ENCODE data around the gene C19orf44. TPM values are rescaled to one million over a fixed set of nuclear protein-coding genes. Genes with fewer than 3 reads are reported as not detected.
"Not testable (repeated sequence)": the region's sequence is repeated elsewhere in the genome, so short reads cannot be mapped to it uniquely, and the experiment has no call there.

Gene C19orf44
- total and polyA plus RNA-seq, 12 donors, result 3.2 to 12.1 (median 5.6) TPM

- Histone ChIP-seq H3K27ac (no peak overlapping the region), H3K4me3 (no peak overlapping the region), H3K9me3 (replicated peaks in 1 of 3) (no peaks in the 10 kb centered on the region), H3K4me1 (replicated peaks in 1 of 2) (no peaks in the 10 kb centered on the region), H3K36me3 (replicated peaks in 1 of 2) (peaks cover 0 to 13% of the 10 kb centered on the region in 2 donors), H3K27me3 (no peaks in the 10 kb centered on the region)
- WGBS, 4 donors, result 79 to 97% (median 92%) methylated on average over 6 of the region's 6 CpGs
- DNase-seq, result no peak
- intact Hi-C loops (cut with DNase I), result no loop called here
- no peak for TF ChIP-seq CTCF (IDR thresholded peaks at IDR 0.05)
- TF ChIP-seq POLR2A (IDR thresholded peaks at IDR 0.05), result no peak
Observed at GRCh38 chr19:16506961-16507360, 10.8 kb downstream of the C19orf44 start.

- no peaks in the 10 kb centered on the region for H3K27me3 ChIP-seq
- peaks cover 0 to 16% of the 10 kb centered on the region in 2 donors for H3K36me3 ChIP-seq (replicated peaks in 1 of 2)
- DNase-seq, result no peak
- no peak overlapping the region for H3K27ac ChIP-seq
- no peak for TF ChIP-seq CTCF (IDR thresholded peaks at IDR 0.05)
- TF ChIP-seq POLR2A (IDR thresholded peaks at IDR 0.05), result no peak
- no peak overlapping the region for H3K4me3 ChIP-seq
- intact Hi-C loops (cut with DNase I), result no loop called here
- H3K9me3 ChIP-seq (replicated peaks in 1 of 3), result no peaks in the 10 kb centered on the region
- 94 to 97% (median 96%) methylated on average over 5 of the region's 5 CpGs for WGBS, 4 donors
- H3K4me1 ChIP-seq (replicated peaks in 1 of 2), result no peaks in the 10 kb centered on the region
Observed at GRCh38 chr19:16508546-16508945, 12.4 kb downstream of the C19orf44 start.

DNA sequence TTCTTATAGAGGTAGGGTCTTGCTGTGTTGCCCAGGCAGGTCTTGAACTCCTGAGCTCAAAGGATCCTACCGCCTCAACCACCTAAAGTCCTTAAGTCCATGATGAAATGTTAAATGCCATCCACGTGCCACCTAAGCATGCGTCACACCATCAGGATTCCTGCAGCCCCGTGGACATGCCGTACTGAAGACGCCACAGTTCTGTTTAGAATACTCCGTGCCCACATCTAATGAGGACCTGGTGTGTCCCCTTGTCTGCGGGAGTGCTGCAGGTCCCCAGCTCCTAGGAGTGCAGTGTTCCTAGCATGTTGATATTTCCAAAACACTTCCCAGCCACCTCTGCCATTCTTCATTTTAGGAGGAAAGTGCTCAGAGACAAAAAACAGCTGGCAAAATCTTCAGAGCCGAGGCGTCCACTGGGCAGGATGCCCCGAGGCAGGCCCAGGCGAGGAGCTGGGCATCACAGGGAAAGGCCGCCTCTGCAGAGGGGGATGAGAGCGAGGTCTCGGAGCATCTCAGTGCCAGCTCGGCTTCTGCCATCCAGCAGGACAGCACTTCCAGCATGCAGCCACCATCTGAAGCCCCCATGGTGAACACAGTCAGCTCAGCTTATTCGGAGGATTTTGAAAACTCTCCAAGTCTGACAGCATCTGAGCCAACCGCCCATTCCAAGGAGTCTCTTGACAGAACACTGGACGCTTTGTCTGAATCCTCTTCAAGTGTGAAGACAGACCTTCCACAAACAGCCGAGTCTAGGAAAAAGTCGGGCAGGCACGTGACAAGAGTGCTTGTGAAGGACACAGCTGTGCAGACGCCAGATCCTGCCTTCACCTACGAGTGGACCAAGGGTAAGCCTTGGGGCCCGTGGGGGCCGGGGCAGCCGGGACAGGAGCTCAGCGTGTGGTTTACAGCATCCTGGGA lies 13.2 kb downstream of the C19orf44 start:
- Histone ChIP-seq H3K27me3 (no peaks in the 10 kb centered on the region), H3K36me3 (replicated peaks in 1 of 2) (peaks cover 0 to 12% of the 10 kb centered on the region in 2 donors), H3K9me3 (replicated peaks in 1 of 3) (no peaks in the 10 kb centered on the region), H3K27ac (no peak overlapping the region), H3K4me1 (replicated peaks in 1 of 2) (no peaks in the 10 kb centered on the region), H3K4me3 (no peak overlapping the region)
- no peak for TF ChIP-seq POLR2A (IDR thresholded peaks at IDR 0.05)
- intact Hi-C loops (cut with DNase I), result no loop called here
- WGBS, 4 donors, result 73 to 92% (median 80%) methylated on average over 14 to 28 of the region's 28 CpGs
- DNase-seq, result peak in 3 of 7 donors; percentile 36 to 44 (median 42)

DNA sequence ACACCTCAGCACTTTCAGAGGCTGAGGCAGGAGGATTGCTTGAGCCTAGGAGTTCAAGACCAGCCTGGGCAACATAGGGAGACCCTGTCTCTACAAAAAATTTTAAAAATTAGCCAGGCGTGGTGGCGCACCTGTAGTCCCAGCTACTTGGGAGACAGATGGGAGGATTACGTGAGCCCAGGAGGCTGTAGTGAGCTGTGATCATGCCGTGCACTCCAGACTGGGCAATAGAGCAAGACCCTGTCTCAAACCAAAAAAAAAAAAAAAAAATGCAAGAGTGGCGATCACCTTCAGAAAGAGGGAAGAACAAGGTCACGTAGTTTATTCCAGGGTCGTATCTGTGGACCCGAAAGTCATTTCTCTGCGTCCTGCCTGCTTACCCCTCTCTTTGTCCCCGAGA lies 16.4 kb downstream of the C19orf44 start:
- 92 to 96% (median 95%) methylated on average over 10 of the region's 10 CpGs for WGBS, 4 donors
- H3K27ac ChIP-seq; H3K27me3 ChIP-seq; H3K4me1 ChIP-seq (replicated peaks in 1 of 2); DNase-seq; intact Hi-C loops (cut with DNase I); H3K4me3 ChIP-seq; H3K9me3 ChIP-seq (replicated peaks in 1 of 3): not testable (repeated sequence)
- H3K36me3 ChIP-seq (replicated peaks in 1 of 2), result peaks cover 0 to 30% of the 10 kb centered on the region in 2 donors

DNA sequence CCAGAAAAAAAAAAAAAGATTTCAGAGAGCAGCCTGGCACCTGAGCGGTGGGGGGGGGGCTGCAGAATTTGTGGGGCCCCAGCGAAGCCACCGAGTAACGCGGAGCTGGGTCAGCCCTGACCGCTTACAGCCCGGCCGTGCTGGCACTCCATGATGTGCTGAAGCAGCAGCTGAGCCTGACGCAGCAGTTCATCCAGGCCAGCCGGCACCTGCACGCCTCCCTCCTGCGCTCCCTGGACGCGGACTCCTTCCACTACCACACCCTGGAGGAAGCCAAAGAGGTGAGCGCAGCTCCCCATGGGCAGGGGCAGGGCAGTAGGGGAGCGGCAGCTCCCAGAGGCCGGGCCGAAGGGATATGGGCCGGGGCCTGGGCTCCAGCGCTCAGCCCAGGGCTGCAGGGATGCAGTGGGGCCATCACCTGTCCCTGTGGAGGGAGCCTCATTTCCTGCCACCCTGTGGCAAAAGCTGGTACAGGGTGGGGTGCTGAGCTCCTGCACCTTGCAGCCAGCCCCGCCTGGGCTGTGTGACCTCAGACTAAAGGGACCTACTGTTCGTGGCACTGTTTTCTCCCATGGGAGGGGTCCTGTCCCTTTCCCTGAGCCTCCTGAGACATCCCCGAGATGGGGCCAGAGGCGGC lies 18.3 kb downstream of the C19orf44 start:
- no peaks in the 10 kb centered on the region for H3K27me3 ChIP-seq
- H3K9me3 ChIP-seq (replicated peaks in 1 of 3), result no peaks in the 10 kb centered on the region
- no peak for DNase-seq
- no peak overlapping the region for H3K4me3 ChIP-seq
- H3K27ac ChIP-seq, result no peak overlapping the region
- peaks cover 0 to 48% of the 10 kb centered on the region in 2 donors for H3K36me3 ChIP-seq (replicated peaks in 1 of 2)
- WGBS, 4 donors, result 82 to 96% (median 93%) methylated on average over 4 to 24 of the region's 24 CpGs
- TF ChIP-seq POLR2A (IDR thresholded peaks at IDR 0.05) (no peak), CTCF (IDR thresholded peaks at IDR 0.05) (no peak)
- H3K4me1 ChIP-seq (replicated peaks in 1 of 2), result no peaks in the 10 kb centered on the region
- intact Hi-C loops (cut with DNase I), result no loop called here
